ENCODE measurements around the gene ADPRS.

DNA sequence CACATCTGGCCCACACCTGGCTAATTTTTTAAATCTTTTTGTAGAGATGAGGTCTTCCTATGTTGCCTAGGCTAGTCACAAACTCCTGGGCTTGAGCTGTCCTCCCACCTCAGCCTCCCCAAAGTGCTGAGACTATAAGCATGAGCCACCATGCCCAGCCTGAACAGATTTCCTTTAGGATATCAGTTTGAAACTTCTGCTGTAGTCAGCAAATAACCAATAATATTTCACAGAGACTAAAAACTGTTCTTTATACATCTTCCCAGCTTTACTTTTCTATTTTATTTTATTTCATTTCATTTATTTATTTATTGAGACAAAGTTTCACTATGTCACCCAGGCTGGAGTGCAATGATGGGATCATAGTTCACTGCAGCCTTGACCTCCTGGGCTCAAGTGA, 34.7 kb upstream of the ADPRS start:
- TF ChIP-seq, protein P1, sequence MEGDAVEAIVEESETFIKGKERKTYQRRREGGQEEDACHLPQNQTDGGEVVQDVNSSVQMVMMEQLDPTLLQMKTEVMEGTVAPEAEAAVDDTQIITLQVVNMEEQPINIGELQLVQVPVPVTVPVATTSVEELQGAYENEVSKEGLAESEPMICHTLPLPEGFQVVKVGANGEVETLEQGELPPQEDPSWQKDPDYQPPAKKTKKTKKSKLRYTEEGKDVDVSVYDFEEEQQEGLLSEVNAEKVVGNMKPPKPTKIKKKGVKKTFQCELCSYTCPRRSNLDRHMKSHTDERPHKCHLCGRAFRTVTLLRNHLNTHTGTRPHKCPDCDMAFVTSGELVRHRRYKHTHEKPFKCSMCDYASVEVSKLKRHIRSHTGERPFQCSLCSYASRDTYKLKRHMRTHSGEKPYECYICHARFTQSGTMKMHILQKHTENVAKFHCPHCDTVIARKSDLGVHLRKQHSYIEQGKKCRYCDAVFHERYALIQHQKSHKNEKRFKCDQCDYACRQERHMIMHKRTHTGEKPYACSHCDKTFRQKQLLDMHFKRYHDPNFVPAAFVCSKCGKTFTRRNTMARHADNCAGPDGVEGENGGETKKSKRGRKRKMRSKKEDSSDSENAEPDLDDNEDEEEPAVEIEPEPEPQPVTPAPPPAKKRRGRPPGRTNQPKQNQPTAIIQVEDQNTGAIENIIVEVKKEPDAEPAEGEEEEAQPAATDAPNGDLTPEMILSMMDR (IDR thresholded peaks at IDR 0.05; ENCODE audit: borderline replicate concordance, extremely low read depth, low read length, poor library complexity, severe bottlenecking), result no peak
- TF ChIP-seq EZH2 (IDR thresholded peaks at IDR 0.05; ENCODE audit: borderline replicate concordance, low read depth, low read length, severe bottlenecking), result no peak

Measured in DND-41 (cell line).